GM19372 (cell line): ENCODE measurements around the gene FOXC1.

ENCODE experiments used
- ATAC-seq: cut with Tn5 transposase; IDR thresholded peaks from one replicate; pipeline ENCODE4 v1.9.1; 2021; ENCODE audit warnings: mild to moderate bottlenecking, low read depth, moderate library complexity; ENCODE audit not compliant: unreplicated experiment

The FOXC1 gene

DNA sequence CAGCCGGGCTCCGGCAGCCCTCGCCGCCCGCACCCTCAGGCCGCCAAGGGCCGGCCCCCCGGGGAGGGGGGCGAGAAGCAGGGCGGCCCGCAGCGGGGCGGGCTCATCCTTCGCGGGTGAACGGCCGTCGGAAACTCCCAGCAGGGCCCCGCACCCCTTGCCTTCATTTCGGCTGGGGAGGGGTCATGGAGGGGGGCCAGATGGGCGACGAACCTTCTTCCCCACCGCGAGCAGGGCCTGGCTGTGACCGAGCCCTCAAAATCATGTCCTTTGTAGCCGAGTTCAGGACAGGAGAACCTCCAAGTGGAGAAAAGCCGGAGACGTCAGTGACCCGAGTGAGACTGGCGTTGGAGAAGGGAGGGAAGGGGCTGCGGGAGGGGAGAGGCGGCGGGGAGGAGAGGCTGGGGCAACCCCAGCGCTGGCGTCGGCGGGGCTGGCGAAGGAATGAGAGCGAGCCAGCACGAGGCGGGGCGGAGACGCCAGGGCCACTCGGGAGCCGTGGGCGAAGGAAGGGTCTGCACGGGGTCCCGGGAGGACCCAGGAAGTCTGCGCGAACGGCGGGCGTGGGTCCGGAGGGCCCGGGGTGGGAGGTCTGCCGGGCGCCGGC is 571 bp upstream of the FOXC1 start:
- no peak for ATAC-seq

DNA sequence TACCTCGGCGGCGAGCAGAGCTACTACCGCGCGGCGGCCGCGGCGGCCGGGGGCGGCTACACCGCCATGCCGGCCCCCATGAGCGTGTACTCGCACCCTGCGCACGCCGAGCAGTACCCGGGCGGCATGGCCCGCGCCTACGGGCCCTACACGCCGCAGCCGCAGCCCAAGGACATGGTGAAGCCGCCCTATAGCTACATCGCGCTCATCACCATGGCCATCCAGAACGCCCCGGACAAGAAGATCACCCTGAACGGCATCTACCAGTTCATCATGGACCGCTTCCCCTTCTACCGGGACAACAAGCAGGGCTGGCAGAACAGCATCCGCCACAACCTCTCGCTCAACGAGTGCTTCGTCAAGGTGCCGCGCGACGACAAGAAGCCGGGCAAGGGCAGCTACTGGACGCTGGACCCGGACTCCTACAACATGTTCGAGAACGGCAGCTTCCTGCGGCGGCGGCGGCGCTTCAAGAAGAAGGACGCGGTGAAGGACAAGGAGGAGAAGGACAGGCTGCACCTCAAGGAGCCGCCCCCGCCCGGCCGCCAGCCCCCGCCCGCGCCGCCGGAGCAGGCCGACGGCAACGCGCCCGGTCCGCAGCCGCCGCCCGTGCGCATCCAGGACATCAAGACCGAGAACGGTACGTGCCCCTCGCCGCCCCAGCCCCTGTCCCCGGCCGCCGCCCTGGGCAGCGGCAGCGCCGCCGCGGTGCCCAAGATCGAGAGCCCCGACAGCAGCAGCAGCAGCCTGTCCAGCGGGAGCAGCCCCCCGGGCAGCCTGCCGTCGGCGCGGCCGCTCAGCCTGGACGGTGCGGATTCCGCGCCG is 994 bp downstream of the FOXC1 start:
- peak; percentile 8 for ATAC-seq

GRCh38 chr6:1611322-1611571 is 1.5 kb downstream of the FOXC1 start:
- ATAC-seq = no peak

DNA sequence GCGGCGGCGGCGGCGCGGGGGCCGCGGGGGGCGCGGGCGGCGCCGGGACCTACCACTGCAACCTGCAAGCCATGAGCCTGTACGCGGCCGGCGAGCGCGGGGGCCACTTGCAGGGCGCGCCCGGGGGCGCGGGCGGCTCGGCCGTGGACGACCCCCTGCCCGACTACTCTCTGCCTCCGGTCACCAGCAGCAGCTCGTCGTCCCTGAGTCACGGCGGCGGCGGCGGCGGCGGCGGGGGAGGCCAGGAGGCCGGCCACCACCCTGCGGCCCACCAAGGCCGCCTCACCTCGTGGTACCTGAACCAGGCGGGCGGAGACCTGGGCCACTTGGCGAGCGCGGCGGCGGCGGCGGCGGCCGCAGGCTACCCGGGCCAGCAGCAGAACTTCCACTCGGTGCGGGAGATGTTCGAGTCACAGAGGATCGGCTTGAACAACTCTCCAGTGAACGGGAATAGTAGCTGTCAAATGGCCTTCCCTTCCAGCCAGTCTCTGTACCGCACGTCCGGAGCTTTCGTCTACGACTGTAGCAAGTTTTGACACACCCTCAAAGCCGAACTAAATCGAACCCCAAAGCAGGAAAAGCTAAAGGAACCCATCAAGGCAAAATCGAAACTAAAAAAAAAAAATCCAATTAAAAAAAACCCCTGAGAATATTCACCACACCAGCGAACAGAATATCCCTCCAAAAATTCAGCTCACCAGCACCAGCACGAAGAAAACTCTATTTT is 2.0 kb downstream of the FOXC1 start:
- no peak for ATAC-seq

- ATAC-seq = no peak
Observed at GRCh38 chr6:1612299-1612973, 2.7 kb downstream of the FOXC1 start.

DNA sequence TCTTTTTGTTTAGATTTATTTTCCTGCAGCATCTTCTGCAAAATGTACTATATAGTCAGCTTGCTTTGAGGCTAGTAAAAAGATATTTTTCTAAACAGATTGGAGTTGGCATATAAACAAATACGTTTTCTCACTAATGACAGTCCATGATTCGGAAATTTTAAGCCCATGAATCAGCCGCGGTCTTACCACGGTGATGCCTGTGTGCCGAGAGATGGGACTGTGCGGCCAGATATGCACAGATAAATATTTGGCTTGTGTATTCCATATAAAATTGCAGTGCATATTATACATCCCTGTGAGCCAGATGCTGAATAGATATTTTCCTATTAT is 3.2 kb downstream of the FOXC1 start:
- ATAC-seq = no peak

- no peak for ATAC-seq
Observed at GRCh38 chr6:1613346-1613687, 3.6 kb downstream of the FOXC1 start.

GRCh38 chr6:1613688-1614447 is 4.2 kb downstream of the FOXC1 start:
- no peak for ATAC-seq

- no peak for ATAC-seq
Observed at GRCh38 chr6:1614448-1615150, 4.9 kb downstream of the FOXC1 start.

- ATAC-seq = no peak
Observed at GRCh38 chr6:1615151-1615852, 5.6 kb downstream of the FOXC1 start.

GRCh38 chr6:1615853-1616420 is 6.2 kb downstream of the FOXC1 start:
- no peak for ATAC-seq

DNA sequence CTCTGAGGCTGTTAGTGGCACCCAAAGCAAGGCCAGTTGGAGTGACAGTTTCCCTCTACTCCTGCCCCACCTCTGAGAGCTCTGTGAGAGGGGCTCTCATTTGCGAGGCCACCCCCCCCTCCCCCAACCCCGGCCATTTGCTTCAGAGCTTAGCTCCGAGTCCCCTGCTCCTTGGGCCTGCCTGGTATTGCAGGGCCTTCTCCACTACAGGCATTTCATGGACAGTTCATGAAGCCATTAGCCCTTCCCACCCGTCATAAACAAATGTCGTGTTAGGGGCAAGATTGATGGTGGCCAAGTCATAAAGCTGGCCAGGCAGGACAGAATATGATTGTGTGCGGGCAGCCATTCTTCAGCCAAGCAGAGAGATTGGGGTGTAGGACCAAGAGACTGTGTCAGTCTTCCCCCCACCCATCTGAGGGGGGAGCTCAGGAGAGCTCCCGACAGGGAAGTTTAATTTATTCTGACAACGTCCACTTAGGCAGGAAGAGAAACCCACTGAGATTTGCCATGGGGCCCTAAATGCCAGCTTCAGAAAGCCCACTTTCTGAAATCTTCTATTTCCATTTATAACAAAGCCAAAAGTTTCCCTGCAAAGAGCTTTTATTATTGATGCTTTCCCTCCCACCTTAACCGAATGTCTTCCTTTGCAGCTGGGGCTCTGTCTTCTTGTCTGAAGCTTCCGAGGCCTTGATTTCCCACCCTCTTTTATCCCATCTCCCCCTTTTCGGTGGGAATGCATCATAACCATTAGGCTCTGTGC is 7.2 kb downstream of the FOXC1 start:
- no peak for ATAC-seq

DNA sequence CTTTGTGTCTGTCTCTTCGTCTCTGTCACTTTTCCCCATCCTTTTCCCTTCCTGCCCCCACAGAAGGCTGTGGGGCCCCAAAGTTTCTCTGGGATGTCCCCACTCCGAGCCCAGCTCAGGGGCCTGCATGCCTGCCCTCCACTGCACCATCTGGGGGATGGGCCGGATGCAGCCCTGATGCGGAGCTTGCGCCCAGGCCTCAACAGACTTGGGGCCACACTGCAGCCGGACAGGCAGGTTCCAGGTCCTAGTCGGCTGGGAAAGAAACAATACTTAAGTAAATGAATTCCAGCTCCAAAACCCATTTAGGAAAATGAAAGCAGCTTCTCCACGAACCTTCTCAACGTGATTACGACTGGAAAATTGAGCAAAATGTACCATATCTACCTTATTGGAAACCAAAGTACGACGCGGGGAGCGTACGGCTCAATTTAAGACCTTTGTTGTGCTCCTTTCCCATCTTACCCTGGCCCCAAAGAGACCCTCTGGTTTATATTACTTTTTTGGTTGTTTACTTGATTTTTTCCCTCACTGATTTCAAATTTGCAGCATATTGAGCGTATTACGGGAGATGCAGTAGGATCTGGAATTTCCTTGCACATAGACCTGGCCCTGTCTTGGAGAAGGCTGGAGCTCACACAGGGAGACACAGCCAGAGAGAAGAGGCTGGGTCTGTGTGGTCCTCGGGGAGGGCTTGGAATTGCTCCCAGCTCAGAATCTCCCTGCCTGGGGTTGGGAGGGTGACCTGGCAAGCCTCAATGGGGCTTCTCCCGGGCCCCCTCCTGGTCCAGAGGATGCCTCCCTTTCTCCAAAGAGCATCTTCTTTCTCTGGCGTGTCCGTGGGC is 8.0 kb downstream of the FOXC1 start:
- no peak for ATAC-seq

DNA sequence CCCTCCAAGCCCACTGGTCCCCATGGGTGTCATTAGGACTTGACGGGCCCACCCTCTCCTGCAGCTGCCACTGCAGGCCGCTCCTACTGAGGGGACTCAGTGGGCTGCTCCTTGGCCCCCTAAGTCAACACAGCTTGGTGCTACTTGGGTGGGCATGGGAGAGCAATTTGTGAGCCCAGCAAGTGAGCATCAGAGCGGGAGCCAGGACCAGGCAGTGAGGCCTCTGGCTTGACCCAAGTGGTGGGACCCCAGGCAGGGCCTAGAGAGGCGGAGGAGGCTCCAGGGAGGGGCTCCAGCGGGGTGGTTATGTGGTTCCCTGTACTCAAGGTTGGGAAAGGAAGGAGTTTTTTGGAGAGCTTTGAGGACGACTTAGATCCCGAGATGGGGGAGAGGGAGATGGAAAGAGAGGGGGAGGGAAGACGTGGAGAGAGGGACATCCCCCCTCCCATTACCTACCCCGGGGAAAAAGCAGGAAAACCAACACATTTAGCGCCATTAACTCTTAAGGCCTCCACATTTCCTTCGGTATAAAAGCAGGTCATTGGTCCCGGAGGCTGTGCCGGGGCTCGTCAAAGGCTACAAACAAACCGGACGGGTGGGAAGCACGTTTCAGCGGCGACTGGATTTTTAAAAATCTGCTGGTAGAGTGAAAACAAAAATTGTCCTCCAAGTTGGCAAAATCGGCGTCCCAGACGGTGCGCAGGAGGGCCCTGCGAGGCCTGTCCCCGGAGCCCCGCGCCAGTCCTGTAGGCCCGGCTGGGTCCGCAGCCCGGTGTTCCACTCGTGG is 8.8 kb downstream of the FOXC1 start:
- ATAC-seq = no peak

DNA sequence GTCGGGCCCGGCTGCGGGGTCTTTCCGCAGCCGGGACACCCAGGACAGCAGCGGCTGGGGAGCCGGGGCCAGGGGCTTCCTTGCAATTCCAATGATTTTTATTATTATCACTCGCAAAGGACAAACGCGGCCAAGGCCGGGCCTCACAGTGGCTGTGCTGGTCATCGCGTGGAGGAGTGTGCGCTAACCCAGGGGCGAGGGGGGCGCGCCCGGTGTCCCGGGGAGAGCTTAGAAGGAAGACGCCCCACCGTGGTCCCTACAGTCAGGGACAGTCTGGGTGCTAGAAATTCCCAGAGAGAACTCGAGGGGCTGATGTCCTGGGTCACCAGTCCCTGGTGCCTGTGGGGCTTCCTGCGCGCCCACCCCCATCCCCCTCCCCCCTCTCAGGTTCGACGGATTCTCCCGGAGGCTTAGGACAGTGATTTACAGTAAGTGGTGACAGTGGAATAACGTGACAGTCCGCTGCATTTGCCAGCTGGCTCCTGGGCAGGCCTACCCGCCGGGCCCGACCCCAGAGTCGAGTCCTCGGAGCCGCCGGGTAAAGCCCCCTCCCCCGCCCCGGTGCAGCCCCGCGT is 9.5 kb downstream of the FOXC1 start:
- no peak for ATAC-seq

DNA sequence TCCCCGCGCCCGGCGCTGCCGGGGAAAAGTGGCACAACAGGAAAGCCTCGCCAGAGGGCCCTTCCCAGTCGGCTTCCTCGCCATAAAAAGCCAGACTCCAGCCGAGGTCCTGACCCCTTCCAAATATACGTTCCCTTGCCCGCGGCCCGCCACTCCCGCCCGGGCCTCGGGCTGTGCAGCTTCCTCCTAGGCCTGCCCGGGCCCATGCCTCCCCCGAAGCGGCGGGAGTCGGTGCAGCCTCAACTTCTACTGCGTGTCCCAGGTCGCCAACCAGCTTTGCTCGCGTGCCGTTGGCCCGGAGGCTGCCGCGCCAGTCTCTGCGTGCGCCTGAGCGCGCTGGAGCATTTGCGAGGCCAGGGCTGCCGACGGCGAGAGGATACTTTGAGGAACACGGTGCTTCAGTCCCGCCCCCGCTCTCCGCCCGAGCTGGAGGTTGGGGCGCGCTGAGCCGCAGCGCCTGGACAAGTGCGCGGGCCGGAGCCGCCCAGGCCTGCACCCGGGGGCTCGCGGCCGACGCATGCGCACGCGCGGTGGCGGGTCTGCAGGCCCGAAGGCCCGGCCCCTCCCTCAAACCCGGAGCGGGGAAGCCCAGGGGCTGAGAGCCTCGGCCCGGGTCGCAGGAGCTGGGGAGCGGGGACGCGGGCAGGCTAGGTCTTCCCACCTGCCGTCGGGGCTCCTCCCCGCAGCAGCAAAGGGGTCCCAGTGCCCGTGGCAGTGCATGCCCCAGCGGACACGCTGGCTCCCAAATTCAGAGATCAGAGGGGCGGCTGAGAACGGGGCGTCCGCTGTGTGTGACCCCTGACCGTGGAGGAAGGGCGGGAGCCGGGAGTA is 10.2 kb downstream of the FOXC1 start:
- ATAC-seq = no peak
